DOHH2 (cell line): ENCODE data around the gene DCP1A.

Experiments used
- CTCF ChIP-seq: fragments of 200-600 bp; sonication (generic); IDR thresholded peaks from one replicate; pipeline ENCODE4 v1.5.1; 2014; ENCODE audit warnings: antibody characterized with exemption, mild to moderate bottlenecking, low read depth, low read length; ENCODE audit not compliant: poor library complexity, severe bottlenecking
- EZH2phosphoT487 ChIP-seq: fragments of 200-600 bp; sonication (generic); IDR thresholded peaks from 2 replicates; pipeline ENCODE4 v1.6.1; 2017; ENCODE audit warnings: borderline replicate concordance, mild to moderate bottlenecking, antibody characterized with exemption, low read length, moderate library complexity, mixed read lengths

GRCh38 chr3:53375019-53375418 is 27.7 kb upstream of the DCP1A start:
- TF ChIP-seq CTCF (peak; percentile 91), EZH2phosphoT487 (no peak)
